H1 (cell line): ENCODE results near the gene AQP2.

ENCODE experiments used
- BACH1 ChIP-seq: IDR thresholded peaks from 2 replicates; pipeline ENCODE4 v1.6.1; 2012; ENCODE audit warnings: low read length, improper control_type of control experiment
- CBX8 ChIP-seq: fragments of 300-800, 300-1000 bp; sonication (generic); IDR thresholded peaks from 2 replicates; pipeline ENCODE4 v1.7.1; 2016; ENCODE audit warnings: low read depth, low read length, borderline replicate concordance
- CTCF ChIP-seq, 3 experiments: IDR thresholded peaks; 1 replicate in 2 of 3; 2 replicates in 1 of 3; pipeline versions ENCODE4 v1.5.1 to v1.6.1; 2011; ENCODE audit warnings: low read length in 3 of 3, mild to moderate bottlenecking in 3 of 3, inconsistent platforms in 2 of 3, low read depth in 1 of 3, moderate library complexity in 1 of 3; ENCODE audit not compliant: insufficient read depth in 1 of 3; ENCODE audit errors: control extremely low read depth in 1 of 3
- GABPA ChIP-seq: IDR thresholded peaks from 2 replicates; pipeline ENCODE4 v1.6.1; 2011; ENCODE audit warnings: mild to moderate bottlenecking, low read length, moderate library complexity, borderline replicate concordance; ENCODE audit not compliant: insufficient read depth
- POLR2A ChIP-seq, 2 experiments: IDR thresholded peaks; 1 replicate in 1 of 2; 2 replicates in 1 of 2; pipeline ENCODE4 v1.6.1; 2011; ENCODE audit warnings: low read depth in 2 of 2, low read length in 2 of 2, mild to moderate bottlenecking in 2 of 2; ENCODE audit errors: control extremely low read depth in 1 of 2
- POLR2AphosphoS5 ChIP-seq: IDR thresholded peaks from 2 replicates; pipeline ENCODE4 v1.6.1; 2011; ENCODE audit warnings: low read depth, low read length
- RXRA ChIP-seq: IDR thresholded peaks from 2 replicates; pipeline ENCODE4 v1.6.1; 2011; ENCODE audit warnings: low read depth, mild to moderate bottlenecking, low read length, moderate library complexity; ENCODE audit not compliant: insufficient read depth
- SIX5 ChIP-seq: IDR thresholded peaks from 2 replicates; pipeline ENCODE4 v1.6.1; 2011; ENCODE audit warnings: mild to moderate bottlenecking, low read depth, low read length
- SP2 ChIP-seq: IDR thresholded peaks from 2 replicates; pipeline ENCODE4 v1.6.1; 2012; ENCODE audit warnings: mild to moderate bottlenecking, low read length, inconsistent platforms
- TAF1 ChIP-seq: IDR thresholded peaks from 2 replicates; pipeline ENCODE4 v1.6.1; 2011; ENCODE audit warnings: mild to moderate bottlenecking, low read depth, low read length
- ZNF274 ChIP-seq: IDR thresholded peaks from 2 replicates; pipeline ENCODE4 v1.7.0; 2012; ENCODE audit warnings: low read length, borderline replicate concordance; ENCODE audit errors: extremely low read depth

- no peak for TF ChIP-seq CBX8
- TF ChIP-seq CTCF (IDR thresholded peaks at IDR 0.05; ENCODE audit: control extremely low read depth in 1 of 3, insufficient read depth in 1 of 3, low read depth in 1 of 3, low read length in 3 of 3) = no peak
- TF ChIP-seq TAF1 = no peak
- no peak for TF ChIP-seq SP2
- no peak for TF ChIP-seq RXRA
- TF ChIP-seq SIX5 = no peak
- TF ChIP-seq BACH1 = no peak
- no peak for TF ChIP-seq GABPA
- TF ChIP-seq POLR2A (IDR thresholded peaks at IDR 0.05; ENCODE audit: control extremely low read depth in 1 of 2, low read depth in 2 of 2, low read length in 2 of 2) = no peak
- no peak for TF ChIP-seq POLR2AphosphoS5
- TF ChIP-seq ZNF274 = no peak
These were observed 31.9 kb downstream of the AQP2 start for GRCh38 chr12:49982246-49983087.
